Measurements from ENCODE around the gene HNRNPUL2. TPM values are rescaled to one million over a fixed set of nuclear protein-coding genes. Genes with fewer than 3 reads are reported as not detected.
A peak's percentile ranks its signal among the peaks of the same experiment; 100 is the strongest.
"Not testable (repeated sequence)": the region's sequence is repeated elsewhere in the genome, so short reads cannot be mapped to it uniquely, and the experiment has no call there.

Gene HNRNPUL2
- total and polyA plus RNA-seq, 2 donors (not counting 3 experiments of a cell fraction or from before 2014, with no cell fraction given) = 18.3 to 56.2 TPM

DNA sequence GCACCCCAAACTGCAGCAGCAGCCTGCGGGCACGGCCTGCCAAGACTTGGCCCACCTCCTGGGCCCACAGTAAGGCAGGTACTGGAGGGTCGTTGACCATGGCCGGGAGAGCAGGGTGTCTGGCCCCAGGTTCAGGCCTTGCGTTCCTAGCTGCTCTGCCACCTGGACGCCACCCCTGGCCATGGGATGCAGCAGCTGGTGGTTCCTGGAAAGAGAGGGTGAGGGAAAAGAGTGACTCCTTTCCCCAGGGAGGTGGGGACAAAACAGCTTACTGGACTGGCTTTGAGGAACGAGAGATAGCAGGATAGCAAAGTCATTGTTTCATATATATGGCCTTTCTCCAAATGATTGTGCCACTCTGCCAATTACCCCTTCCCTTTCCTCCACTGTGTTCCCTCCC is 21.8 kb downstream of the HNRNPUL2 start:
- H3K9me3 ChIP-seq (replicated peaks; ENCODE audit: control insufficient read depth, insufficient read depth, low read length) = no peaks in the 10 kb centered on the region
- H3K9me1 ChIP-seq (replicated peaks; ENCODE audit: control insufficient read depth, extremely low read depth, insufficient read depth, low read length) = no peaks in the 10 kb centered on the region
- intact Hi-C loops (cut with micrococcal nuclease) (loop anchor here (5.0 kb wide), 2 partner anchors 38 to 53 kb away; partner anchors contain the start of genes C11orf98, CSKMT and INTS5), dilution Hi-C loops (cut with MboI; ENCODE audit: extremely low pct_ligation_motif_present, low sequenced_read_pairs) (no loop called here)
- TF ChIP-seq, protein P1, sequence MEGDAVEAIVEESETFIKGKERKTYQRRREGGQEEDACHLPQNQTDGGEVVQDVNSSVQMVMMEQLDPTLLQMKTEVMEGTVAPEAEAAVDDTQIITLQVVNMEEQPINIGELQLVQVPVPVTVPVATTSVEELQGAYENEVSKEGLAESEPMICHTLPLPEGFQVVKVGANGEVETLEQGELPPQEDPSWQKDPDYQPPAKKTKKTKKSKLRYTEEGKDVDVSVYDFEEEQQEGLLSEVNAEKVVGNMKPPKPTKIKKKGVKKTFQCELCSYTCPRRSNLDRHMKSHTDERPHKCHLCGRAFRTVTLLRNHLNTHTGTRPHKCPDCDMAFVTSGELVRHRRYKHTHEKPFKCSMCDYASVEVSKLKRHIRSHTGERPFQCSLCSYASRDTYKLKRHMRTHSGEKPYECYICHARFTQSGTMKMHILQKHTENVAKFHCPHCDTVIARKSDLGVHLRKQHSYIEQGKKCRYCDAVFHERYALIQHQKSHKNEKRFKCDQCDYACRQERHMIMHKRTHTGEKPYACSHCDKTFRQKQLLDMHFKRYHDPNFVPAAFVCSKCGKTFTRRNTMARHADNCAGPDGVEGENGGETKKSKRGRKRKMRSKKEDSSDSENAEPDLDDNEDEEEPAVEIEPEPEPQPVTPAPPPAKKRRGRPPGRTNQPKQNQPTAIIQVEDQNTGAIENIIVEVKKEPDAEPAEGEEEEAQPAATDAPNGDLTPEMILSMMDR (IDR thresholded peaks at IDR 0.05; ENCODE audit: extremely low read depth in 1 of 2, insufficient read depth in 1 of 2, low read depth in 1 of 2, low read length in 2 of 2) = peak in 1 of 2 donors; percentile 17
- TF ChIP-seq EZH2 (IDR thresholded peaks at IDR 0.05; ENCODE audit: borderline replicate concordance, low read depth, low read length, severe bottlenecking) = no peak
- H4K20me1 ChIP-seq (replicated peaks; ENCODE audit: control insufficient read depth, extremely low read depth, insufficient read depth, low read length) = no peaks in the 10 kb centered on the region
- H3K79me2 ChIP-seq (ENCODE audit: control insufficient read depth, insufficient read depth, low read length) = no peaks in the 10 kb centered on the region
- H3K27me3 ChIP-seq (ENCODE audit: control insufficient read depth in 2 of 2, insufficient read depth in 2 of 2, low read length in 2 of 2) = no peaks in the 10 kb centered on the region
- peak overlapping the region; percentile 81 for H3K4me2 ChIP-seq (ENCODE audit: insufficient read depth, low read length)
- CTCF ChIA-PET = interaction anchor here (0.9 to 2.5 kb wide), 6 partner anchors 9 to 162 kb away, joined by 3 to 14 read pairs (median 6); partner anchors contain the start of gene HNRNPUL2
- no TSS peak for BruUV-seq (replicated peaks)
- POLR2A ChIA-PET = interaction anchor here (1.5 kb wide), 1 partner anchor 40 kb away, joined by 19 read pairs; the partner anchor contains the start of genes C11orf98 and CSKMT
- peak overlapping the region; percentile 65 for H3K9ac ChIP-seq (replicated peaks; ENCODE audit: extremely low read depth, insufficient read depth, low read length)
- no peaks in the 10 kb centered on the region for H3K36me3 ChIP-seq (ENCODE audit: control insufficient read depth in 2 of 2, extremely low read depth in 1 of 2, insufficient read depth in 2 of 2, low read length in 2 of 2)
- peak overlapping the region; percentile 37 for H3K27ac ChIP-seq (ENCODE audit: insufficient read depth, low read depth, low read length)
- peak overlapping the region; percentile 13 to 81 (median 41) for H3K4me3 ChIP-seq (replicated peaks in 1 of 3; ENCODE audit: insufficient read depth in 1 of 3, low read depth in 1 of 3, low read length in 3 of 3)
- no peak for DNase-seq (ENCODE audit: low read depth, low spot score)
- H2AFZ ChIP-seq (ENCODE audit: low read depth, low read length) = peak overlapping the region; percentile 65
- FAIRE-seq = peak; percentile 76
- H3K4me1 ChIP-seq (ENCODE audit: control insufficient read depth, extremely low read depth, insufficient read depth, low read length) = peaks cover 25% of the 10 kb centered on the region

DNA sequence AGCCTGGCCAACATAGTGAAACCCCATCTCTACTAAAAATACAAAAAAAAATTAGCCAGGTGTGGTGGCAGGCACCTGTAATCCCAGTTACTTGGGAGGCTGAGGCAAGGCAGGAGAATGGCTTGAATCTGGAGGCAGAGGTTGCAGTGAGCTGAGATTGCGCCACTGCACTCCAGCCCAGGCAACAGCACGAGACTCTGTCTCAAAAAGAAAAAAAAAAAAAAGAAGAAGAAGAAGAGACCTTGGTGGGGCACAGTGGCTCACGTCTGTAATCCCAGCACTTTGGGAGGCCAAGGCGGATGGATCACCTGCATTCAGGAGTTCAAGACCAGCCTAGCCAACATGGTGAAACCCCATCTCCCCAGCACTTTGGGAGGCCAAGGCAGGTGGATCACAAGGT is 23.3 kb downstream of the HNRNPUL2 start:
- H3K36me3 ChIP-seq (ENCODE audit: control insufficient read depth in 2 of 2, extremely low read depth in 1 of 2, insufficient read depth in 2 of 2, low read length in 2 of 2); H3K9me3 ChIP-seq (replicated peaks; ENCODE audit: control insufficient read depth, insufficient read depth, low read length); H3K9ac ChIP-seq (replicated peaks; ENCODE audit: extremely low read depth, insufficient read depth, low read length); H4K20me1 ChIP-seq (replicated peaks; ENCODE audit: control insufficient read depth, extremely low read depth, insufficient read depth, low read length); intact Hi-C loops (cut with micrococcal nuclease); BruUV-seq (replicated peaks); H3K4me2 ChIP-seq (ENCODE audit: insufficient read depth, low read length); H3K4me3 ChIP-seq (replicated peaks in 1 of 3; ENCODE audit: insufficient read depth in 1 of 3, low read depth in 1 of 3, low read length in 3 of 3); FAIRE-seq; H3K27me3 ChIP-seq (ENCODE audit: control insufficient read depth in 2 of 2, insufficient read depth in 2 of 2, low read length in 2 of 2); H3K79me2 ChIP-seq (ENCODE audit: control insufficient read depth, insufficient read depth, low read length); dilution Hi-C loops (cut with MboI; ENCODE audit: extremely low pct_ligation_motif_present, low sequenced_read_pairs); DNase-seq (ENCODE audit: low read depth, low spot score); H2AFZ ChIP-seq (ENCODE audit: low read depth, low read length); H3K27ac ChIP-seq (ENCODE audit: insufficient read depth, low read depth, low read length); H3K9me1 ChIP-seq (replicated peaks; ENCODE audit: control insufficient read depth, extremely low read depth, insufficient read depth, low read length); POLR2A ChIA-PET: not testable (repeated sequence)
- peaks cover 17% of the 10 kb centered on the region for H3K4me1 ChIP-seq (ENCODE audit: control insufficient read depth, extremely low read depth, insufficient read depth, low read length)
- CTCF ChIA-PET = interaction anchor here (2.5 kb wide), 1 partner anchor 23 kb away, joined by 8 read pairs; no protein-coding TSS in a partner anchor
